ENCODE data around the gene SLC10A6. TPM values are rescaled to one million over a fixed set of nuclear protein-coding genes. Genes with fewer than 3 reads are reported as not detected.

SLC10A6 gene
- total and polyA plus RNA-seq, 2 of the 13 experiments (the other 11 are each of a cell fraction or from before 2014, with no cell fraction given) = not detected

- H3K9ac ChIP-seq (ENCODE audit: insufficient read depth, low read depth, low read length) = no peak overlapping the region
- FAIRE-seq (peak; percentile 88), DNase-seq (ENCODE audit: low spot score) (peak; percentile 71), ATAC-seq (peak; percentile 39)
- H2AFZ ChIP-seq (ENCODE audit: low read length) = no peak overlapping the region
- no peaks in the 10 kb centered on the region for H3K27me3 ChIP-seq (ENCODE audit: control insufficient read depth in 1 of 2, insufficient read depth in 2 of 2, low read length in 2 of 2)
- ChIA-PET CTCF (ENCODE audit: low intra/inter-chr PET ratio, low total read pairs) (interaction anchor here (0.8 to 2.1 kb wide), 4 partner anchors 105 to 400 kb away, joined by 3 to 25 read pairs (median 12); no protein-coding TSS in a partner anchor), POLR2A (no interaction called here)
- no peaks in the 10 kb centered on the region for H3K79me2 ChIP-seq (ENCODE audit: insufficient read depth, low read length)
- H3K4me3 ChIP-seq (replicated peaks in 1 of 3; ENCODE audit: insufficient read depth in 1 of 3, low read depth in 2 of 3, low read length in 3 of 3) = no peak overlapping the region
- H3K9me3 ChIP-seq (ENCODE audit: low read length) = no peaks in the 10 kb centered on the region
- no peaks in the 10 kb centered on the region for H3K36me3 ChIP-seq (replicated peaks in 1 of 2; ENCODE audit: control insufficient read depth in 1 of 2, insufficient read depth in 2 of 2, low read length in 2 of 2)
- no TSS peak for BruUV-seq (replicated peaks)
- WGBS (ENCODE audit: low lambda C conversion rate) = 79% methylated on average over 6 of the region's 6 CpGs
- no peak overlapping the region for H3K4me2 ChIP-seq (ENCODE audit: low read depth, low read length)
- H4K20me1 ChIP-seq (ENCODE audit: insufficient read depth, low read length) = no peaks in the 10 kb centered on the region
- in situ Hi-C loops (cut with HindIII; ENCODE audit: extremely low pct_ligation_motif_present, low pct_unique_long_range_greater_than_20kb) (loop anchor here (5.0 to 10.0 kb wide), 2 partner anchors 339 to 399 kb away; no protein-coding TSS in a partner anchor), intact Hi-C loops (cut with micrococcal nuclease; ENCODE audit: unreplicated experiment) (loop anchor here (1.0 to 2.0 kb wide), 3 partner anchors 105 to 400 kb away; no protein-coding TSS in a partner anchor)
- peaks cover 12% of the 10 kb centered on the region; the same call in 1 of the 2 replicates for H3K4me1 ChIP-seq (ENCODE audit: insufficient read depth, low read length)
- H3K27ac ChIP-seq (ENCODE audit: extremely low read length, insufficient read depth, low read length) = no peak overlapping the region
- no peak for TF ChIP-seq ZNF710 (CRISPR knock-in tag; IDR thresholded peaks at IDR 0.05; ENCODE audit: borderline replicate concordance)
- TF ChIP-seq REPIN1 (CRISPR knock-in tag; IDR thresholded peaks at IDR 0.05; ENCODE audit: borderline replicate concordance, low read depth) = peak; percentile 35; the same call in 1 of the 2 replicates
- peak; percentile 85 for TF ChIP-seq STAG1 (CRISPR knock-in tag; IDR thresholded peaks at IDR 0.05)
- no peak for TF ChIP-seq RBM22 (optimal IDR thresholded peaks at IDR 0.05; ENCODE audit: low read length)
- peak; percentile 61 for TF ChIP-seq RAD21 (CRISPR knock-in tag; IDR thresholded peaks at IDR 0.05)
- no peak for TF ChIP-seq TFE3 (CRISPR knock-in tag; IDR thresholded peaks at IDR 0.05)
- TF ChIP-seq FOXA3 (CRISPR knock-in tag; IDR thresholded peaks at IDR 0.05) = peak; percentile 49
- TF ChIP-seq MAF1 (CRISPR knock-in tag; IDR thresholded peaks at IDR 0.05; ENCODE audit: borderline replicate concordance) = no peak
- peak; percentile 84 for TF ChIP-seq CTCF (CRISPR knock-in tag; IDR thresholded peaks at IDR 0.05)
- peak; percentile 51; the same call in 1 of the 2 replicates for TF ChIP-seq CEBPB (IDR thresholded peaks at IDR 0.05; ENCODE audit: borderline replicate concordance, low read depth, low read length)
- no peak for TF ChIP-seq CSRNP1 (CRISPR knock-in tag; IDR thresholded peaks at IDR 0.05)
- peak; percentile 91 for TF ChIP-seq MIXL1 (CRISPR knock-in tag; IDR thresholded peaks at IDR 0.05)
- TF ChIP-seq ZNF225 (CRISPR knock-in tag; IDR thresholded peaks at IDR 0.05) = no peak
- TF ChIP-seq SMC3 (IDR thresholded peaks at IDR 0.05; ENCODE audit: low read length) = peak; percentile 54; the same call in 1 of the 2 replicates
- no peak for TF ChIP-seq FOXA1 (IDR thresholded peaks at IDR 0.05)
- peak; percentile 62 for TF ChIP-seq FOXA1 (CRISPR knock-in tag; IDR thresholded peaks at IDR 0.05)
- peak; percentile 19 for TF ChIP-seq TEAD3 (CRISPR knock-in tag; optimal IDR thresholded peaks at IDR 0.05; ENCODE audit: borderline replicate concordance)
Observed at GRCh38 chr4:86895692-86896488, 46.7 kb upstream of the SLC10A6 start.
